Cardiac fibroblast (primary cell): ENCODE results near the gene CHRNB1.

Source experiments
- DNase-seq, 2 donors: peaks; one replicate each; pipeline versions ENCODE4 v3.0.0 to v3.0.0-alpha.2; 2010; ENCODE audit warnings: low read depth in 2 of 2
- H3K4me3 ChIP-seq, 2 donors: replicated peaks in 1 of 2; 1 replicate in 1 of 2; 2 replicates in 1 of 2; pipeline ENCODE4 v1.5.1; 2011; ENCODE audit warnings: low read depth in 2 of 2, low read length in 2 of 2, mild to moderate bottlenecking in 2 of 2, moderate library complexity in 1 of 2
- CTCF ChIP-seq: IDR thresholded peaks from one replicate; pipeline ENCODE4 v1.5.1; 2011; ENCODE audit warnings: low read depth, mild to moderate bottlenecking, low read length, inconsistent platforms

CHRNB1 gene, protein sequence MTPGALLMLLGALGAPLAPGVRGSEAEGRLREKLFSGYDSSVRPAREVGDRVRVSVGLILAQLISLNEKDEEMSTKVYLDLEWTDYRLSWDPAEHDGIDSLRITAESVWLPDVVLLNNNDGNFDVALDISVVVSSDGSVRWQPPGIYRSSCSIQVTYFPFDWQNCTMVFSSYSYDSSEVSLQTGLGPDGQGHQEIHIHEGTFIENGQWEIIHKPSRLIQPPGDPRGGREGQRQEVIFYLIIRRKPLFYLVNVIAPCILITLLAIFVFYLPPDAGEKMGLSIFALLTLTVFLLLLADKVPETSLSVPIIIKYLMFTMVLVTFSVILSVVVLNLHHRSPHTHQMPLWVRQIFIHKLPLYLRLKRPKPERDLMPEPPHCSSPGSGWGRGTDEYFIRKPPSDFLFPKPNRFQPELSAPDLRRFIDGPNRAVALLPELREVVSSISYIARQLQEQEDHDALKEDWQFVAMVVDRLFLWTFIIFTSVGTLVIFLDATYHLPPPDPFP

GRCh38 chr17:7444682-7445618, at the start of gene CHRNB1:
CHRNB1 (plus strand) TSS chr17:7445061; CDS start chr17:7445128, 67 bp downstream.
- no peak for TF ChIP-seq CTCF
- peak within 1 kb of the TSS; percentile 32 to 36 for H3K4me3 ChIP-seq
- peak; percentile 43 to 45 for DNase-seq

- TF ChIP-seq CTCF = no peak
- no peak overlapping the region for H3K4me3 ChIP-seq
- no peak for DNase-seq
These were observed 48.7 kb upstream of the CHRNB1 start for GRCh38 chr17:7396147-7396546.

DNA sequence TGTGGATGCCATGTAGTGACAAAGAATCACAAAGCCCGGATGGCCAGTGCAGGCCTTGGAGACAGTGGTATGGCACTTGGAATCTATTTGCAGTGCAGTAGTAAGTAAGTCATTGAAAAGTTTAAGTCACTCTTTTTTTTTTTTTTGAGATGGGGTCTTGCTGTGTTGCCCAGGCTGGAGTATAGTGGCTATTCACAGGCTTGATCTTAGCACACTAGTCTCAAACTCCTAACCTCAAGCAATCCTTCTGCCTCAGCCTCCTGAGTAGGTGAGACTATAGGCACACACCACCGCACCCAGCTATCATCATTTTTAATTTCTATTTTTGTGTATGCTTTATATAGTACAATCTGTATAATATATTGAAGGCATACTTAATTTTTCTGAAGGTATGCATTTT, 46.2 kb upstream of the CHRNB1 start:
- no peak for DNase-seq
- no peak overlapping the region for H3K4me3 ChIP-seq
- no peak for TF ChIP-seq CTCF

DNA sequence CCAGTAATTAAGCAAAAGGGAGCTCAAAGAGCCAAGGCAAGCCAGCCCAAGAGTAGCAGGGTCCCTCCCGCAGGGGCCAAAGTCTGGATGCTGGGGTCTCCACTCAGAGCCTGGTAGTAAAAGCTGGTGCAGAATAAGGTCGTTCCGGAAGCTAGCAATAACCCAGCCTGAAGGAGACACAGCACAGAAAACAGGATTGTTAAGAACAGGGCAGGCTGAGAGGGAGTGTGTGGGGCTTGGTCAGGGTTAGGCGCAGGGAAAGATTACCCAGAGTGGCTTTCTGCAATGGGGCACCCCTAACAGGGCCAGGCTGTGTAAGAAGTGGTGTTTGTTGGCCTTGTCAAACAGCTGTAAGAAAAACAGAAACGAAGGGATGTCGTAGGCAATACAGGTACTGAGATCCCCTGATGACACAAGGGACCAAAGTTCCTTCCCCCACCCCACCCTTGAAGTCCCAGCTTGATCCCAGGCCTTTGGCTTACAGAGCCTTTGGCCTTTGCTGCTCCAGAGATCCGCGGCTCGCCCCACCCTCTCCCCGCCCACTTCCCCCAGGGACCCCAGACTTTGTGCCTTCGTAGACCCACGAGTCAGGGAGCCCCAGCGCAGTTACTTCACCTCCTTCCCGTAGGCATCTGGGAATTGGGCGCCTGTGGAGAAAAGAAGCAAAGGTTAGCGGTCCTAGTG, 41.7 kb upstream of the CHRNB1 start:
- no peak for TF ChIP-seq CTCF
- no peak for DNase-seq

DNA sequence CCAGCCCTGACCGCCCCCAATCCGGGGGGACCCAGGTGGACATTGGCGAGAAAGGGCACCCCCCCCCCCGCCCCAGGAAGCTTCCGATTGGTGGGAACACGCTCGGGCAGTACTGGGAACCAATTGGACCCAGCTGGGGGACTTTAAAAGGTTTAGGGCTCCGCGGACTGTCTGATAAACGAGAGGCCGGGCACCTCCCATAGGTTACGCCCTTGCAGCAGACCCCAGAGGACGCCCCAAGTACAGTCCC, 41.2 kb upstream of the CHRNB1 start:
- no peak for DNase-seq
- peak overlapping the region; percentile 68 to 81 for H3K4me3 ChIP-seq
- no peak for TF ChIP-seq CTCF

More for the DNA sequence above, 41.7 kb upstream of the CHRNB1 start:
- peak overlapping the region; percentile 68 to 81 for H3K4me3 ChIP-seq

DNA sequence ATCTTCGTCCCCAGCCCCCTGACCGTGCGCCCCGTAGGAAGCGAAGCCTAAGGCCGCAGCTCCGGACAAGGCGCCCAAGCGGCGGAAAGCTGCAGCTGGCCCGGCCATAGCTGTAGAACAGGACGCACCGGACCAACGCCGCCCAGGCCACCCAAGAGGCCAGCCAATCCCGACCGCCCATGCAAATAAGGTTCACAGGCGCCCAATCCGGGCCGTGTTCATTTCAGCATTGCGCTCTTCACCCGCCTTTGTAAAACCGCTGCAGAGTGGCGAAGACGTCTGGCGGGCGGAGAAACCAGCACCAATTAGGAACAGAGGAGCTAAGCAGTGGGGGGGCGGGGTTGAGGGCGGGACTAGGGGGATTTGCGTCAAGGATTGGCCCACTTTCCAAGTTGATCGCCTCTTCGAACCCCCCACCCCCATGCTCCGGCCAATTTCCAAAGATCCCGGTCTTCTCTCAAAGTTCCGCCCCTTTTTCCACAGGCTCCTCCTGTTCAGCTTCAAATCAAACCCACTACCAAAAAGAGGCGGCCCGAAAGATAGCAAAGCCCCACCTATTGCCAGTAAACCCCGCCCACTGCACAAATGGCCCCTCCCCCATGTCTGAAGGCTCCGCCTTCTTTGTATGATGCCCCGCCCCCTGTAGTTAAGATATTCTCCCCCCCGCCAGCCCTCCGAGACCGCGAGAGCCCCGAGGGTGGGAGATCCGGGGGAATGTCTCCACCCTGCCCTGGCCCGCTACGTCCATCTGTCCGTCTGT, 40.7 kb upstream of the CHRNB1 start, which contains the start of gene TMEM256:
Gene TMEM256, minus strand, starts transcription at position 121 of the 760 bp plus-strand sequence. Its CDS starts 13 bp downstream, at position 108.
- peak within 1 kb of the TSS; percentile 75 to 81 for H3K4me3 ChIP-seq
- peak; percentile 100 for DNase-seq
- TF ChIP-seq CTCF = no peak
